ENCODE results near the gene COL6A2. TPM values are rescaled to one million over a fixed set of nuclear protein-coding genes. Genes with fewer than 3 reads are reported as not detected.
"Not testable (repeated sequence)": the region's sequence is repeated elsewhere in the genome, so short reads cannot be mapped to it uniquely, and the experiment has no call there.

Gene COL6A2
- total RNA-seq, 1 donor: 12.6 TPM

- no peaks in the 10 kb centered on the region for H3K4me1 ChIP-seq (ENCODE audit: insufficient read depth, low read length)
- no peak overlapping the region for H3K4me3 ChIP-seq (ENCODE audit: low read length)
- no peaks in the 10 kb centered on the region for H3K9me3 ChIP-seq (ENCODE audit: low read depth, low read length)
- H3K27me3 ChIP-seq (ENCODE audit: insufficient read depth, low read length): no peaks in the 10 kb centered on the region
Measured at GRCh38 chr21:46065914-46066551, 31.9 kb upstream of the COL6A2 start.

- Histone ChIP-seq H3K4me1 (ENCODE audit: insufficient read depth, low read length) (no peaks in the 10 kb centered on the region), H3K27me3 (ENCODE audit: insufficient read depth, low read length) (no peaks in the 10 kb centered on the region), H3K4me3 (ENCODE audit: low read length) (no peak overlapping the region), H3K9me3 (ENCODE audit: low read depth, low read length) (no peaks in the 10 kb centered on the region)
Measured at GRCh38 chr21:46066591-46067331, 31.2 kb upstream of the COL6A2 start.

- no peaks in the 10 kb centered on the region for H3K9me3 ChIP-seq (ENCODE audit: low read depth, low read length)
- H3K4me3 ChIP-seq (ENCODE audit: low read length): no peak overlapping the region
- H3K27me3 ChIP-seq (ENCODE audit: insufficient read depth, low read length): no peaks in the 10 kb centered on the region
- no peaks in the 10 kb centered on the region for H3K4me1 ChIP-seq (ENCODE audit: insufficient read depth, low read length)
Measured at GRCh38 chr21:46067505-46068201, 30.3 kb upstream of the COL6A2 start.

GRCh38 chr21:46068516-46069079 lies 29.3 kb upstream of the COL6A2 start:
- no peaks in the 10 kb centered on the region for H3K27me3 ChIP-seq (ENCODE audit: insufficient read depth, low read length)
- H3K4me3 ChIP-seq (ENCODE audit: low read length): no peak overlapping the region
- H3K4me1 ChIP-seq (ENCODE audit: insufficient read depth, low read length): no peaks in the 10 kb centered on the region
- H3K9me3 ChIP-seq (ENCODE audit: low read depth, low read length): no peaks in the 10 kb centered on the region

GRCh38 chr21:46069166-46069565 lies 28.7 kb upstream of the COL6A2 start:
- H3K4me1 ChIP-seq (ENCODE audit: insufficient read depth, low read length): no peaks in the 10 kb centered on the region
- no peak overlapping the region for H3K4me3 ChIP-seq (ENCODE audit: low read length)
- no peaks in the 10 kb centered on the region for H3K9me3 ChIP-seq (ENCODE audit: low read depth, low read length)
- H3K27me3 ChIP-seq (ENCODE audit: insufficient read depth, low read length): no peaks in the 10 kb centered on the region

- Histone ChIP-seq H3K4me3 (ENCODE audit: low read length) (no peak overlapping the region), H3K9me3 (ENCODE audit: low read depth, low read length) (no peaks in the 10 kb centered on the region), H3K27me3 (ENCODE audit: insufficient read depth, low read length) (no peaks in the 10 kb centered on the region), H3K4me1 (ENCODE audit: insufficient read depth, low read length) (no peaks in the 10 kb centered on the region)
Measured at GRCh38 chr21:46069719-46070279, 28.1 kb upstream of the COL6A2 start.

- H3K9me3 ChIP-seq (ENCODE audit: low read depth, low read length): no peaks in the 10 kb centered on the region
- H3K4me3 ChIP-seq (ENCODE audit: low read length): no peak overlapping the region
- H3K4me1 ChIP-seq (ENCODE audit: insufficient read depth, low read length): no peaks in the 10 kb centered on the region
- no peaks in the 10 kb centered on the region for H3K27me3 ChIP-seq (ENCODE audit: insufficient read depth, low read length)
Measured at GRCh38 chr21:46071082-46071481, 26.8 kb upstream of the COL6A2 start.

- not testable (repeated sequence) for H3K27me3 ChIP-seq (ENCODE audit: insufficient read depth, low read length); H3K9me3 ChIP-seq (ENCODE audit: low read depth, low read length); H3K4me1 ChIP-seq (ENCODE audit: insufficient read depth, low read length); H3K4me3 ChIP-seq (ENCODE audit: low read length)
Measured at GRCh38 chr21:46076724-46077123, 21.2 kb upstream of the COL6A2 start.

GRCh38 chr21:46077674-46078101 lies 20.2 kb upstream of the COL6A2 start:
- no peak overlapping the region for H3K4me3 ChIP-seq (ENCODE audit: low read length)
- H3K27me3 ChIP-seq (ENCODE audit: insufficient read depth, low read length): no peaks in the 10 kb centered on the region
- H3K9me3 ChIP-seq (ENCODE audit: low read depth, low read length): no peaks in the 10 kb centered on the region
- no peaks in the 10 kb centered on the region for H3K4me1 ChIP-seq (ENCODE audit: insufficient read depth, low read length)

- no peaks in the 10 kb centered on the region for H3K4me1 ChIP-seq (ENCODE audit: insufficient read depth, low read length)
- no peak overlapping the region for H3K4me3 ChIP-seq (ENCODE audit: low read length)
- no peaks in the 10 kb centered on the region for H3K9me3 ChIP-seq (ENCODE audit: low read depth, low read length)
- H3K27me3 ChIP-seq (ENCODE audit: insufficient read depth, low read length): no peaks in the 10 kb centered on the region
Measured at GRCh38 chr21:46078322-46078977, 19.5 kb upstream of the COL6A2 start.

GRCh38 chr21:46078978-46079351 lies 18.9 kb upstream of the COL6A2 start:
- Histone ChIP-seq H3K4me1 (ENCODE audit: insufficient read depth, low read length) (no peaks in the 10 kb centered on the region), H3K4me3 (ENCODE audit: low read length) (no peak overlapping the region), H3K9me3 (ENCODE audit: low read depth, low read length) (no peaks in the 10 kb centered on the region), H3K27me3 (ENCODE audit: insufficient read depth, low read length) (no peaks in the 10 kb centered on the region)

GRCh38 chr21:46079352-46080170 lies 18.4 kb upstream of the COL6A2 start:
- no peaks in the 10 kb centered on the region for H3K9me3 ChIP-seq (ENCODE audit: low read depth, low read length)
- H3K27me3 ChIP-seq (ENCODE audit: insufficient read depth, low read length): no peaks in the 10 kb centered on the region
- H3K4me3 ChIP-seq (ENCODE audit: low read length): no peak overlapping the region
- H3K4me1 ChIP-seq (ENCODE audit: insufficient read depth, low read length): no peaks in the 10 kb centered on the region

GRCh38 chr21:46080171-46081021 lies 17.5 kb upstream of the COL6A2 start:
- Histone ChIP-seq H3K9me3 (ENCODE audit: low read depth, low read length) (no peaks in the 10 kb centered on the region), H3K4me1 (ENCODE audit: insufficient read depth, low read length) (no peaks in the 10 kb centered on the region), H3K4me3 (ENCODE audit: low read length) (no peak overlapping the region), H3K27me3 (ENCODE audit: insufficient read depth, low read length) (no peaks in the 10 kb centered on the region)
